ENCODE data around the gene CHRNE. TPM values are rescaled to one million over a fixed set of nuclear protein-coding genes. Genes with fewer than 3 reads are reported as not detected.

CHRNE gene
- total and polyA plus RNA-seq, 2 of the 13 experiments (the other 11 are each of a cell fraction or from before 2014, with no cell fraction given) = 0.53 to 0.59 TPM

GRCh38 chr17:4949321-4950074, 46.6 kb upstream of the CHRNE start (continued):
- TF ChIP-seq ZBTB2 (CRISPR knock-in tag; IDR thresholded peaks at IDR 0.05; ENCODE audit: low read depth) (no peak; the same call in 1 of the 2 replicates), ZNF598 (CRISPR knock-in tag; IDR thresholded peaks at IDR 0.05; ENCODE audit: borderline replicate concordance) (no peak), ELF1 (CRISPR knock-in tag; IDR thresholded peaks at IDR 0.05) (no peak), MTF2 (CRISPR knock-in tag; IDR thresholded peaks at IDR 0.05; ENCODE audit: borderline replicate concordance) (no peak), HMG20B (CRISPR knock-in tag; conservative IDR thresholded peaks at IDR 0.05) (no peak), FOXA1 (IDR thresholded peaks at IDR 0.05) (no peak), FOXA1 (CRISPR knock-in tag; IDR thresholded peaks at IDR 0.05) (no peak), DNMT1 (CRISPR knock-in tag; IDR thresholded peaks at IDR 0.05) (peak; percentile 55; the same call in 1 of the 2 replicates), FLYWCH1 (CRISPR knock-in tag; IDR thresholded peaks at IDR 0.05) (no peak), ARNT (IDR thresholded peaks at IDR 0.05) (no peak), ZNF251 (CRISPR knock-in tag; IDR thresholded peaks at IDR 0.05) (no peak), ZFP36L2 (CRISPR knock-in tag; IDR thresholded peaks at IDR 0.05) (no peak), MLXIP (CRISPR knock-in tag; IDR thresholded peaks at IDR 0.05; ENCODE audit: borderline replicate concordance) (no peak), ZNF253 (CRISPR knock-in tag; IDR thresholded peaks at IDR 0.05; ENCODE audit: borderline replicate concordance) (no peak), ZNF432 (CRISPR knock-in tag; IDR thresholded peaks at IDR 0.05; ENCODE audit: borderline replicate concordance) (no peak), POLR2AphosphoS2 (IDR thresholded peaks at IDR 0.05; ENCODE audit: low read depth, low read length) (no peak), ARNTL (CRISPR knock-in tag; IDR thresholded peaks at IDR 0.05) (peak; percentile 89)
- TF ChIP-seq, protein P1, sequence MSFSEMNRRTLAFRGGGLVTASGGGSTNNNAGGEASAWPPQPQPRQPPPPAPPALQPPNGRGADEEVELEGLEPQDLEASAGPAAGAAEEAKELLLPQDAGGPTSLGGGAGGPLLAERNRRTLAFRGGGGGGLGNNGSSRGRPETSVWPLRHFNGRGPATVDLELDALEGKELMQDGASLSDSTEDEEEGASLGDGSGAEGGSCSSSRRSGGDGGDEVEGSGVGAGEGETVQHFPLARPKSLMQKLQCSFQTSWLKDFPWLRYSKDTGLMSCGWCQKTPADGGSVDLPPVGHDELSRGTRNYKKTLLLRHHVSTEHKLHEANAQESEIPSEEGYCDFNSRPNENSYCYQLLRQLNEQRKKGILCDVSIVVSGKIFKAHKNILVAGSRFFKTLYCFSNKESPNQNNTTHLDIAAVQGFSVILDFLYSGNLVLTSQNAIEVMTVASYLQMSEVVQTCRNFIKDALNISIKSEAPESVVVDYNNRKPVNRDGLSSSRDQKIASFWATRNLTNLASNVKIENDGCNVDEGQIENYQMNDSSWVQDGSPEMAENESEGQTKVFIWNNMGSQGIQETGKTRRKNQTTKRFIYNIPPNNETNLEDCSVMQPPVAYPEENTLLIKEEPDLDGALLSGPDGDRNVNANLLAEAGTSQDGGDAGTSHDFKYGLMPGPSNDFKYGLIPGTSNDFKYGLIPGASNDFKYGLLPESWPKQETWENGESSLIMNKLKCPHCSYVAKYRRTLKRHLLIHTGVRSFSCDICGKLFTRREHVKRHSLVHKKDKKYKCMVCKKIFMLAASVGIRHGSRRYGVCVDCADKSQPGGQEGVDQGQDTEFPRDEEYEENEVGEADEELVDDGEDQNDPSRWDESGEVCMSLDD (CRISPR knock-in tag; IDR thresholded peaks at IDR 0.05; ENCODE audit: borderline replicate concordance) = 0 out of 2 replicates have a peak, but pooled peaks have one; percentile 24
- TF ChIP-seq, protein P2, sequence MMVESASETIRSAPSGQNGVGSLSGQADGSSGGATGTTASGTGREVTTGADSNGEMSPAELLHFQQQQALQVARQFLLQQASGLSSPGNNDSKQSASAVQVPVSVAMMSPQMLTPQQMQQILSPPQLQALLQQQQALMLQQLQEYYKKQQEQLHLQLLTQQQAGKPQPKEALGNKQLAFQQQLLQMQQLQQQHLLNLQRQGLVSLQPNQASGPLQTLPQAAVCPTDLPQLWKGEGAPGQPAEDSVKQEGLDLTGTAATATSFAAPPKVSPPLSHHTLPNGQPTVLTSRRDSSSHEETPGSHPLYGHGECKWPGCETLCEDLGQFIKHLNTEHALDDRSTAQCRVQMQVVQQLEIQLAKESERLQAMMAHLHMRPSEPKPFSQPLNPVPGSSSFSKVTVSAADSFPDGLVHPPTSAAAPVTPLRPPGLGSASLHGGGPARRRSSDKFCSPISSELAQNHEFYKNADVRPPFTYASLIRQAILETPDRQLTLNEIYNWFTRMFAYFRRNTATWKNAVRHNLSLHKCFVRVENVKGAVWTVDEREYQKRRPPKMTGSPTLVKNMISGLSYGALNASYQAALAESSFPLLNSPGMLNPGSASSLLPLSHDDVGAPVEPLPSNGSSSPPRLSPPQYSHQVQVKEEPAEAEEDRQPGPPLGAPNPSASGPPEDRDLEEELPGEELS (CRISPR knock-in tag; IDR thresholded peaks at IDR 0.05) = no peak; the same call in 1 of the 2 replicates
- TF ChIP-seq, protein P3, sequence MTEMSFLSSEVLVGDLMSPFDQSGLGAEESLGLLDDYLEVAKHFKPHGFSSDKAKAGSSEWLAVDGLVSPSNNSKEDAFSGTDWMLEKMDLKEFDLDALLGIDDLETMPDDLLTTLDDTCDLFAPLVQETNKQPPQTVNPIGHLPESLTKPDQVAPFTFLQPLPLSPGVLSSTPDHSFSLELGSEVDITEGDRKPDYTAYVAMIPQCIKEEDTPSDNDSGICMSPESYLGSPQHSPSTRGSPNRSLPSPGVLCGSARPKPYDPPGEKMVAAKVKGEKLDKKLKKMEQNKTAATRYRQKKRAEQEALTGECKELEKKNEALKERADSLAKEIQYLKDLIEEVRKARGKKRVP (CRISPR knock-in tag; IDR thresholded peaks at IDR 0.05) = peak in 1 of 2 experiments; percentile 59; a peak in 1 of 4 replicates
